ENCODE measurements around the gene PKD1. TPM values are rescaled to one million over a fixed set of nuclear protein-coding genes. Genes with fewer than 3 reads are reported as not detected.

The PKD1 gene
- total RNA-seq, 1 donor from 2014 or later, result 628 TPM

GRCh38 chr16:2071454-2072202, 64.1 kb downstream of the PKD1 start:
- no peak for DNase-seq
- Mint-ChIP-seq H3K27me3 (ENCODE audit: unreplicated experiment) (peaks cover 1% of the 10 kb centered on the region), H3K4me1 (ENCODE audit: low read depth, unreplicated experiment) (no peaks in the 10 kb centered on the region), H3K27ac (ENCODE audit: unreplicated experiment) (no peak overlapping the region), H3K36me3 (ENCODE audit: unreplicated experiment) (no peaks in the 10 kb centered on the region), H3K9me3 (ENCODE audit: unreplicated experiment) (peaks cover 1% of the 10 kb centered on the region), H3K4me3 (ENCODE audit: unreplicated experiment) (no peak overlapping the region)
- TF ChIP-seq CTCF (IDR thresholded peaks at IDR 0.05; ENCODE audit: partially characterized antibody, unreplicated experiment), result no peak

GRCh38 chr16:2070576-2071453, 64.9 kb downstream of the PKD1 start:
- H3K27ac Mint-ChIP-seq (ENCODE audit: unreplicated experiment), result no peak overlapping the region
- H3K4me1 Mint-ChIP-seq (ENCODE audit: low read depth, unreplicated experiment), result no peaks in the 10 kb centered on the region
- no peak overlapping the region for H3K4me3 Mint-ChIP-seq (ENCODE audit: unreplicated experiment)
- peaks cover 4% of the 10 kb centered on the region for H3K36me3 Mint-ChIP-seq (ENCODE audit: unreplicated experiment)
- DNase-seq, result no peak
- no peak for TF ChIP-seq CTCF (IDR thresholded peaks at IDR 0.05; ENCODE audit: partially characterized antibody, unreplicated experiment)
- peaks cover 1% of the 10 kb centered on the region for H3K27me3 Mint-ChIP-seq (ENCODE audit: unreplicated experiment)
- no peaks in the 10 kb centered on the region for H3K9me3 Mint-ChIP-seq (ENCODE audit: unreplicated experiment)

GRCh38 chr16:2066139-2066538, 69.6 kb downstream of the PKD1 start:
- no peak overlapping the region for H3K27ac Mint-ChIP-seq (ENCODE audit: unreplicated experiment)
- no peak for TF ChIP-seq CTCF (IDR thresholded peaks at IDR 0.05; ENCODE audit: partially characterized antibody, unreplicated experiment)
- DNase-seq, result no peak
- peaks cover 4% of the 10 kb centered on the region for H3K27me3 Mint-ChIP-seq (ENCODE audit: unreplicated experiment)
- H3K4me3 Mint-ChIP-seq (ENCODE audit: unreplicated experiment), result no peak overlapping the region
- H3K9me3 Mint-ChIP-seq (ENCODE audit: unreplicated experiment), result peaks cover 6% of the 10 kb centered on the region
- H3K36me3 Mint-ChIP-seq (ENCODE audit: unreplicated experiment), result peaks cover 4% of the 10 kb centered on the region
- no peaks in the 10 kb centered on the region for H3K4me1 Mint-ChIP-seq (ENCODE audit: low read depth, unreplicated experiment)

- no peak overlapping the region for H3K4me3 Mint-ChIP-seq (ENCODE audit: unreplicated experiment)
- H3K27ac Mint-ChIP-seq (ENCODE audit: unreplicated experiment), result no peak overlapping the region
- H3K4me1 Mint-ChIP-seq (ENCODE audit: low read depth, unreplicated experiment), result no peaks in the 10 kb centered on the region
- no peak for TF ChIP-seq CTCF (IDR thresholded peaks at IDR 0.05; ENCODE audit: partially characterized antibody, unreplicated experiment)
- peaks cover 6% of the 10 kb centered on the region for H3K9me3 Mint-ChIP-seq (ENCODE audit: unreplicated experiment)
- peaks cover 4% of the 10 kb centered on the region for H3K36me3 Mint-ChIP-seq (ENCODE audit: unreplicated experiment)
- DNase-seq, result no peak
- H3K27me3 Mint-ChIP-seq (ENCODE audit: unreplicated experiment), result peaks cover 3% of the 10 kb centered on the region
Observed at GRCh38 chr16:2064368-2064945, 71.2 kb downstream of the PKD1 start.
